ENCODE measurements around the gene IL2RA. TPM values are rescaled to one million over a fixed set of nuclear protein-coding genes. Genes with fewer than 3 reads are reported as not detected.
A peak's percentile ranks its signal among the peaks of the same experiment; 100 is the strongest.

IL2RA gene
- total and polyA plus RNA-seq, 10 of the 15 experiments (the other 5 are each of a cell fraction or from before 2014, with no cell fraction given): 2.2 to 6.0 (median 4.9) TPM

DNA sequence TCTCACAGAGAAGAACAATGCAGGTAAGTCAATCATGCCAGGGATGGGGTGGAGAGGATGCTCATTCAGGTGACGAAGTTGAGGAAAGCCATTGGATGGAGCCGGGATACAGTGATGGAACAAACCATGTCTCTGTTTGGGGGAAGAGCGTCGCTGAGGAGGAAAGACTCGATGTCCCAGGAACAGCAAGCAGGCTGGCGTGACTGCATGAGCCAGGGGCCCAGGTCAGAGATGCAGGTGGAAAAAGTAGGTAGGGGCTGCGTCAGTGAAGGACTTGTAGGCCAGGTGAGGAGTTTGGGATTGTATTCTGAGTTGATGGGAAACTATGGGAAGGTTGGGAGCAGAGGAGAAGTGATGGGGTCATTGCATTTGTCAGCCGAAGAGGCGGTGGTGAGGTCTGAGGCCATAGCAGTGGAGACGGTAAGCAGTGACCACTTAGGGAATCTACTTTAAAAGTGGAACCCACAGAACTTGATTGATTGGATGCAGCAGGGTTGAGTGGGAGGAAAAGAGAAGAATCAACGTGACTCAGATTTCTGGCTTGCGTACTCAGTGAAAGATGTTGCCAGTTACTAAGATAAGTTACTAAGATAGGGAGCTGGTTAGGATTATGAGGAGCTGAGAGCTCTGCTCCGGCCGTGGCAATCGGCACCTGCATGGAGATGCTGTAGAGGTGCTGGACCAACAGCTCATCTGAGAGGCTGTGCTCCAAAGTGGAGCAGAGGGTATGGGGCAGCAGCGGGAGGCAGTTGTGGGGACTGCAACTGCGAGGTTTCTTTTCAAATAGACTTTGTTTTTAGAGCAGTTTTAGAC, 12.5 kb upstream of the IL2RA start (continued):
- TF ChIP-seq, protein P1, sequence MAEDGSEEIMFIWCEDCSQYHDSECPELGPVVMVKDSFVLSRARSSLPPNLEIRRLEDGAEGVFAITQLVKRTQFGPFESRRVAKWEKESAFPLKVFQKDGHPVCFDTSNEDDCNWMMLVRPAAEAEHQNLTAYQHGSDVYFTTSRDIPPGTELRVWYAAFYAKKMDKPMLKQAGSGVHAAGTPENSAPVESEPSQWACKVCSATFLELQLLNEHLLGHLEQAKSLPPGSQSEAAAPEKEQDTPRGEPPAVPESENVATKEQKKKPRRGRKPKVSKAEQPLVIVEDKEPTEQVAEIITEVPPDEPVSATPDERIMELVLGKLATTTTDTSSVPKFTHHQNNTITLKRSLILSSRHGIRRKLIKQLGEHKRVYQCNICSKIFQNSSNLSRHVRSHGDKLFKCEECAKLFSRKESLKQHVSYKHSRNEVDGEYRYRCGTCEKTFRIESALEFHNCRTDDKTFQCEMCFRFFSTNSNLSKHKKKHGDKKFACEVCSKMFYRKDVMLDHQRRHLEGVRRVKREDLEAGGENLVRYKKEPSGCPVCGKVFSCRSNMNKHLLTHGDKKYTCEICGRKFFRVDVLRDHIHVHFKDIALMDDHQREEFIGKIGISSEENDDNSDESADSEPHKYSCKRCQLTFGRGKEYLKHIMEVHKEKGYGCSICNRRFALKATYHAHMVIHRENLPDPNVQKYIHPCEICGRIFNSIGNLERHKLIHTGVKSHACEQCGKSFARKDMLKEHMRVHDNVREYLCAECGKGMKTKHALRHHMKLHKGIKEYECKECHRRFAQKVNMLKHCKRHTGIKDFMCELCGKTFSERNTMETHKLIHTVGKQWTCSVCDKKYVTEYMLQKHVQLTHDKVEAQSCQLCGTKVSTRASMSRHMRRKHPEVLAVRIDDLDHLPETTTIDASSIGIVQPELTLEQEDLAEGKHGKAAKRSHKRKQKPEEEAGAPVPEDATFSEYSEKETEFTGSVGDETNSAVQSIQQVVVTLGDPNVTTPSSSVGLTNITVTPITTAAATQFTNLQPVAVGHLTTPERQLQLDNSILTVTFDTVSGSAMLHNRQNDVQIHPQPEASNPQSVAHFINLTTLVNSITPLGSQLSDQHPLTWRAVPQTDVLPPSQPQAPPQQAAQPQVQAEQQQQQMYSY (CRISPR knock-in tag; IDR thresholded peaks at IDR 0.05): no peak
- no peak for TF ChIP-seq RBBP5 (conservative IDR thresholded peaks at IDR 0.05)
- no peak for TF ChIP-seq ZNF217 (IDR thresholded peaks at IDR 0.05)
- no peak for TF ChIP-seq NFYA (IDR thresholded peaks at IDR 0.05; ENCODE audit: borderline replicate concordance, low read depth, low read length)
- no peak for TF ChIP-seq SREBF2 (IDR thresholded peaks at IDR 0.05; ENCODE audit: low read length)

DNA sequence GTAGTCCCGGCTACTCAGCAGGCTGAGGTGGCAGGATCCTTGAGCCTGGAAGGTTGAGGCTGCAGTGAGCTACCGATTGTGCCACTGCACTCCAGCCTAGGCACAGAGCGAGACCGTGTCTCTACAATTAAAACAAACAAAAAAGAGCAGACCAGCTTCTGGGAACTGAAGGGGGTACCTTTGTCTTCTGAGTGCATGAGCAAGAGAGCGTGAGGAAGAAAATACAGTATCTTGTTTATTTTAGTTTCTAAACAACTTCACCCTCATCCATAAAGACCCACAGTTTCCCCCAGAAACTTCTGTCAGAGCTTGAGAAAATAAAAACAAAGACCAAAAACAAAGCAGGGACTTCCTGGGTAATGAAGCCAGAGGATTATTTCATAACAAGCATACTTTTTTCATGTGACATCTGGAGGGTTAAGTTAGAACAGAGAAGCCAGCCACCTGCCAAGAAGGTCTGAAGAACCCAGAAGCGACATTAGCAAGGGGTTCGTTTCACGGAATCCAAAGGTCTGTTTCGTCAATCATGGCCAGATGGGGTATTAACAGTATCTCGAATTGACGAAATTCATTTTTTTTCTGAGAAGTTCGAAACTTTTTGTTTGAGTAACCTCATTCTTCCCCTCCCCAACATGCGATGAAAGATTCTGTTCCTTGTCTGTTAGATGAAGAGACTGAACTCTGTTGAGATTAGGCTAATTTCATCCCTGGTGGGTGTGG, 10.2 kb upstream of the IL2RA start:
- CTCF ChIA-PET: interaction anchor here (0.7 to 4.5 kb wide), 11 partner anchors 9 to 607 kb away, joined by 3 to 53 read pairs (median 5); no protein-coding TSS in a partner anchor
- SMC1A ChIA-PET (ENCODE audit: uncharacterized antibody, unreplicated experiment): interaction anchor here (0.6 to 6.9 kb wide), 11 partner anchors 9 to 232 kb away, joined by 3 to 66 read pairs (median 6); partner anchors contain the start of gene IL2RA
- Histone ChIP-seq H4K20me1 (ENCODE audit: control insufficient read depth, insufficient read depth) (no peaks in the 10 kb centered on the region), H3K36me3 (ENCODE audit: control insufficient read depth in 2 of 2, insufficient read depth in 2 of 2, low read length in 1 of 2) (no peaks in the 10 kb centered on the region), H3K4me2 (ENCODE audit: control insufficient read depth, insufficient read depth) (peak overlapping the region; percentile 65), H3K4me1 (ENCODE audit: control insufficient read depth, insufficient read depth, low read length) (peaks cover 30% of the 10 kb centered on the region), H3K9me3 (replicated peaks; ENCODE audit: control insufficient read depth, insufficient read depth, low read length) (no peaks in the 10 kb centered on the region), H3K27me3 (replicated peaks in 1 of 2; ENCODE audit: control insufficient read depth in 2 of 2, insufficient read depth in 2 of 2, low read length in 1 of 2) (no peaks in the 10 kb centered on the region; a peak in 2 of 4 replicates), H2AFZ (ENCODE audit: control insufficient read depth, low read depth, low read length) (peak overlapping the region; percentile 72), H3K9ac (ENCODE audit: control insufficient read depth, insufficient read depth, low read length) (peak overlapping the region; percentile 53), H3K4me3 (peak overlapping the region; percentile 56), H3K27ac (ENCODE audit: control insufficient read depth, insufficient read depth) (peak overlapping the region; percentile 71), H3K79me2 (ENCODE audit: control insufficient read depth, insufficient read depth, low read length) (no peaks in the 10 kb centered on the region)
- intact Hi-C loops (cut with micrococcal nuclease; ENCODE audit: unreplicated experiment): no loop called here
- in situ Hi-C loops (cut with MboI): no loop called here
- DNase-seq (ENCODE audit: low read depth, low spot score): no peak
- WGBS (ENCODE audit: insufficient coverage, insufficient replicate concordance, low lambda C conversion rate, missing lambda C conversion rate): under 1% methylated on average over 13 of the region's 13 CpGs
- FAIRE-seq: peak; percentile 78
- peak; percentile 77 for ATAC-seq
- POLR2A ChIA-PET: interaction anchor here (1.4 kb wide), 1 partner anchor 9 kb away, joined by 11 read pairs; no protein-coding TSS in a partner anchor
- RAD21 ChIA-PET (ENCODE audit: unreplicated experiment): interaction anchor here (0.7 to 1.9 kb wide), 8 partner anchors 10 to 96 kb away, joined by 3 to 7 read pairs (median 4); partner anchors contain the start of gene IL2RA
- no TSS peak for BruUV-seq (replicated peaks)
- 0 out of 2 replicates have a peak, but pooled peaks have one; percentile 23 for TF ChIP-seq IKZF1 (conservative IDR thresholded peaks at IDR 0.05)
- TF ChIP-seq, protein P2, sequence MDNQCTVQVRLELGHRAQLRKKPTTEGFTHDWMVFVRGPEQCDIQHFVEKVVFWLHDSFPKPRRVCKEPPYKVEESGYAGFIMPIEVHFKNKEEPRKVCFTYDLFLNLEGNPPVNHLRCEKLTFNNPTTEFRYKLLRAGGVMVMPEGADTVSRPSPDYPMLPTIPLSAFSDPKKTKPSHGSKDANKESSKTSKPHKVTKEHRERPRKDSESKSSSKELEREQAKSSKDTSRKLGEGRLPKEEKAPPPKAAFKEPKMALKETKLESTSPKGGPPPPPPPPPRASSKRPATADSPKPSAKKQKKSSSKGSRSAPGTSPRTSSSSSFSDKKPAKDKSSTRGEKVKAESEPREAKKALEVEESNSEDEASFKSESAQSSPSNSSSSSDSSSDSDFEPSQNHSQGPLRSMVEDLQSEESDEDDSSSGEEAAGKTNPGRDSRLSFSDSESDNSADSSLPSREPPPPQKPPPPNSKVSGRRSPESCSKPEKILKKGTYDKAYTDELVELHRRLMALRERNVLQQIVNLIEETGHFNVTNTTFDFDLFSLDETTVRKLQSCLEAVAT (IDR thresholded peaks at IDR 0.05): no peak
- TF ChIP-seq NFYA (IDR thresholded peaks at IDR 0.05; ENCODE audit: borderline replicate concordance, low read depth, low read length): no peak
- TF ChIP-seq, protein P3, sequence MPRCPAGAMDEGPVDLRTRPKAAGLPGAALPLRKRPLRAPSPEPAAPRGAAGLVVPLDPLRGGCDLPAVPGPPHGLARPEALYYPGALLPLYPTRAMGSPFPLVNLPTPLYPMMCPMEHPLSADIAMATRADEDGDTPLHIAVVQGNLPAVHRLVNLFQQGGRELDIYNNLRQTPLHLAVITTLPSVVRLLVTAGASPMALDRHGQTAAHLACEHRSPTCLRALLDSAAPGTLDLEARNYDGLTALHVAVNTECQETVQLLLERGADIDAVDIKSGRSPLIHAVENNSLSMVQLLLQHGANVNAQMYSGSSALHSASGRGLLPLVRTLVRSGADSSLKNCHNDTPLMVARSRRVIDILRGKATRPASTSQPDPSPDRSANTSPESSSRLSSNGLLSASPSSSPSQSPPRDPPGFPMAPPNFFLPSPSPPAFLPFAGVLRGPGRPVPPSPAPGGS (IDR thresholded peaks at IDR 0.05; ENCODE audit: borderline replicate concordance, insufficient read depth, low read depth, low read length, poor library complexity, severe bottlenecking): no peak
